ENCODE measurements around the gene ZSCAN5A. TPM values are rescaled to one million over a fixed set of nuclear protein-coding genes. Genes with fewer than 3 reads are reported as not detected.
"Not testable (repeated sequence)": the region's sequence is repeated elsewhere in the genome, so short reads cannot be mapped to it uniquely, and the experiment has no call there.

ZSCAN5A gene
- 9.1 and 10.3 TPM in 2 replicates for total RNA-seq

- peak; percentile 94 for DNase-seq (ENCODE audit: low spot score)
- H3K36me3 Mint-ChIP-seq (ENCODE audit: low read depth), result peaks cover 22% of the 10 kb centered on the region
- intact Hi-C loops (cut with micrococcal nuclease), result loop anchor here (1.0 to 10.0 kb wide), 4 partner anchors 90 to 660 kb away; partner anchors contain the start of genes U2AF2, ZNF583 and ZNF787
- peak within 1 kb of the TSS; percentile 99 for H3K27ac Mint-ChIP-seq
- H3K4me1 Mint-ChIP-seq (ENCODE audit: low read depth), result peaks cover 14% of the 10 kb centered on the region
- no peaks in the 10 kb centered on the region for H3K27me3 Mint-ChIP-seq (ENCODE audit: low read depth)
- H3K4me3 Mint-ChIP-seq (ENCODE audit: low read depth), result peak within 1 kb of the TSS; percentile 93
- H3K9me3 Mint-ChIP-seq, result peaks cover 4% of the 10 kb centered on the region
Observed at GRCh38 chr19:56314381-56315076, at the start of gene ZSCAN5A. TSS of gene ZSCAN5A (minus strand) at chr19:56314839. CDS start at chr19:56225046, 89,793 bp downstream.

- Mint-ChIP-seq H3K4me1 (ENCODE audit: low read depth) (no peaks in the 10 kb centered on the region), H3K9me3 (peaks cover 66% of the 10 kb centered on the region), H3K27me3 (ENCODE audit: low read depth) (no peaks in the 10 kb centered on the region), H3K27ac (no peak overlapping the region), H3K4me3 (ENCODE audit: low read depth) (no peak overlapping the region), H3K36me3 (ENCODE audit: low read depth) (no peaks in the 10 kb centered on the region)
- intact Hi-C loops (cut with micrococcal nuclease), result no loop called here
- DNase-seq (ENCODE audit: low spot score), result no peak
Observed at GRCh38 chr19:56360841-56361240, 46.2 kb upstream of the ZSCAN5A start.

- Mint-ChIP-seq H3K27me3 (ENCODE audit: low read depth) (no peaks in the 10 kb centered on the region), H3K36me3 (ENCODE audit: low read depth) (no peaks in the 10 kb centered on the region), H3K4me1 (ENCODE audit: low read depth) (no peaks in the 10 kb centered on the region), H3K4me3 (ENCODE audit: low read depth) (no peak overlapping the region), H3K9me3 (peaks cover 39% of the 10 kb centered on the region), H3K27ac (no peak overlapping the region)
- intact Hi-C loops (cut with micrococcal nuclease), result no loop called here
- no peak for DNase-seq (ENCODE audit: low spot score)
Observed at GRCh38 chr19:56356944-56357343, 42.3 kb upstream of the ZSCAN5A start.

- intact Hi-C loops (cut with micrococcal nuclease), result no loop called here
- no peak overlapping the region for H3K4me3 Mint-ChIP-seq (ENCODE audit: low read depth)
- H3K4me1 Mint-ChIP-seq (ENCODE audit: low read depth), result no peaks in the 10 kb centered on the region
- H3K36me3 Mint-ChIP-seq (ENCODE audit: low read depth), result no peaks in the 10 kb centered on the region
- DNase-seq (ENCODE audit: low spot score), result no peak
- no peak overlapping the region for H3K27ac Mint-ChIP-seq
- H3K9me3 Mint-ChIP-seq, result peaks cover 29% of the 10 kb centered on the region
- no peaks in the 10 kb centered on the region for H3K27me3 Mint-ChIP-seq (ENCODE audit: low read depth)
Observed at GRCh38 chr19:56355517-56355916, 40.9 kb upstream of the ZSCAN5A start.

GRCh38 chr19:56351208-56351607 lies 36.6 kb upstream of the ZSCAN5A start:
- no peaks in the 10 kb centered on the region for H3K36me3 Mint-ChIP-seq (ENCODE audit: low read depth)
- no peaks in the 10 kb centered on the region for H3K9me3 Mint-ChIP-seq
- intact Hi-C loops (cut with micrococcal nuclease), result no loop called here
- H3K4me3 Mint-ChIP-seq (ENCODE audit: low read depth), result no peak overlapping the region
- DNase-seq (ENCODE audit: low spot score), result no peak
- H3K27me3 Mint-ChIP-seq (ENCODE audit: low read depth), result no peaks in the 10 kb centered on the region
- no peak overlapping the region for H3K27ac Mint-ChIP-seq
- no peaks in the 10 kb centered on the region for H3K4me1 Mint-ChIP-seq (ENCODE audit: low read depth)

GRCh38 chr19:56350416-56351045 lies 35.9 kb upstream of the ZSCAN5A start:
- no peak overlapping the region for H3K27ac Mint-ChIP-seq
- H3K36me3 Mint-ChIP-seq (ENCODE audit: low read depth), result no peaks in the 10 kb centered on the region
- no peaks in the 10 kb centered on the region for H3K4me1 Mint-ChIP-seq (ENCODE audit: low read depth)
- no peaks in the 10 kb centered on the region for H3K9me3 Mint-ChIP-seq
- intact Hi-C loops (cut with micrococcal nuclease), result no loop called here
- H3K4me3 Mint-ChIP-seq (ENCODE audit: low read depth), result no peak overlapping the region
- no peak for DNase-seq (ENCODE audit: low spot score)
- H3K27me3 Mint-ChIP-seq (ENCODE audit: low read depth), result no peaks in the 10 kb centered on the region

- intact Hi-C loops (cut with micrococcal nuclease), result no loop called here
- H3K9me3 Mint-ChIP-seq, result peaks cover 4% of the 10 kb centered on the region
- no peaks in the 10 kb centered on the region for H3K4me1 Mint-ChIP-seq (ENCODE audit: low read depth)
- no peak overlapping the region for H3K27ac Mint-ChIP-seq
- H3K27me3 Mint-ChIP-seq (ENCODE audit: low read depth), result no peaks in the 10 kb centered on the region
- H3K4me3 Mint-ChIP-seq (ENCODE audit: low read depth), result no peak overlapping the region
- DNase-seq (ENCODE audit: low spot score), result no peak
- no peaks in the 10 kb centered on the region for H3K36me3 Mint-ChIP-seq (ENCODE audit: low read depth)
Observed at GRCh38 chr19:56348289-56348877, 33.7 kb upstream of the ZSCAN5A start.

- no peaks in the 10 kb centered on the region for H3K4me1 Mint-ChIP-seq (ENCODE audit: low read depth)
- H3K9me3 Mint-ChIP-seq, result peaks cover 15% of the 10 kb centered on the region
- H3K27me3 Mint-ChIP-seq (ENCODE audit: low read depth), result no peaks in the 10 kb centered on the region
- no peaks in the 10 kb centered on the region for H3K36me3 Mint-ChIP-seq (ENCODE audit: low read depth)
- intact Hi-C loops (cut with micrococcal nuclease), result no loop called here
- H3K27ac Mint-ChIP-seq, result no peak overlapping the region
- DNase-seq (ENCODE audit: low spot score), result no peak
- H3K4me3 Mint-ChIP-seq (ENCODE audit: low read depth), result no peak overlapping the region
Observed at GRCh38 chr19:56347163-56347778, 32.6 kb upstream of the ZSCAN5A start.

GRCh38 chr19:56341948-56342347 lies 27.3 kb upstream of the ZSCAN5A start:
- intact Hi-C loops (cut with micrococcal nuclease), result no loop called here
- Mint-ChIP-seq H3K27me3 (ENCODE audit: low read depth) (no peaks in the 10 kb centered on the region), H3K27ac (no peak overlapping the region), H3K9me3 (peaks cover 26% of the 10 kb centered on the region), H3K4me3 (ENCODE audit: low read depth) (no peak overlapping the region), H3K36me3 (ENCODE audit: low read depth) (no peaks in the 10 kb centered on the region), H3K4me1 (ENCODE audit: low read depth) (no peaks in the 10 kb centered on the region)
- DNase-seq (ENCODE audit: low spot score), result no peak

GRCh38 chr19:56339031-56339430 lies 24.4 kb upstream of the ZSCAN5A start:
- DNase-seq (ENCODE audit: low spot score); H3K4me3 Mint-ChIP-seq (ENCODE audit: low read depth); H3K27me3 Mint-ChIP-seq (ENCODE audit: low read depth); intact Hi-C loops (cut with micrococcal nuclease); H3K4me1 Mint-ChIP-seq (ENCODE audit: low read depth); H3K36me3 Mint-ChIP-seq (ENCODE audit: low read depth); H3K27ac Mint-ChIP-seq: not testable (repeated sequence)
- H3K9me3 Mint-ChIP-seq, result peaks cover 24% of the 10 kb centered on the region

- H3K27me3 Mint-ChIP-seq (ENCODE audit: low read depth); intact Hi-C loops (cut with micrococcal nuclease); H3K9me3 Mint-ChIP-seq: not testable (repeated sequence)
Observed at GRCh38 chr19:56337077-56337476, 22.4 kb upstream of the ZSCAN5A start.

GRCh38 chr19:56335371-56335770 lies 20.7 kb upstream of the ZSCAN5A start:
- H3K4me1 Mint-ChIP-seq (ENCODE audit: low read depth); DNase-seq (ENCODE audit: low spot score); intact Hi-C loops (cut with micrococcal nuclease); H3K4me3 Mint-ChIP-seq (ENCODE audit: low read depth); H3K27me3 Mint-ChIP-seq (ENCODE audit: low read depth); H3K27ac Mint-ChIP-seq; H3K36me3 Mint-ChIP-seq (ENCODE audit: low read depth); H3K9me3 Mint-ChIP-seq: not testable (repeated sequence)

More at GRCh38 chr19:56337077-56337476, 22.4 kb upstream of the ZSCAN5A start:
- H3K4me3 Mint-ChIP-seq (ENCODE audit: low read depth); H3K4me1 Mint-ChIP-seq (ENCODE audit: low read depth); DNase-seq (ENCODE audit: low spot score); H3K36me3 Mint-ChIP-seq (ENCODE audit: low read depth); H3K27ac Mint-ChIP-seq: not testable (repeated sequence)

- no peak overlapping the region for H3K27ac Mint-ChIP-seq
- H3K27me3 Mint-ChIP-seq (ENCODE audit: low read depth), result peaks cover 1% of the 10 kb centered on the region
- intact Hi-C loops (cut with micrococcal nuclease), result loop anchor here (1.0 kb wide), 1 partner anchor 267 kb away; no protein-coding TSS in a partner anchor
- H3K9me3 Mint-ChIP-seq, result no peaks in the 10 kb centered on the region
- H3K36me3 Mint-ChIP-seq (ENCODE audit: low read depth), result no peaks in the 10 kb centered on the region
- DNase-seq (ENCODE audit: low spot score), result no peak
- no peaks in the 10 kb centered on the region for H3K4me1 Mint-ChIP-seq (ENCODE audit: low read depth)
- no peak overlapping the region for H3K4me3 Mint-ChIP-seq (ENCODE audit: low read depth)
Observed at GRCh38 chr19:56333506-56333905, 18.9 kb upstream of the ZSCAN5A start.
